GM19467 (cell line): ENCODE measurements around the gene ZNF417.
"Not testable (repeated sequence)": the region's sequence is repeated elsewhere in the genome, so short reads cannot be mapped to it uniquely, and the experiment has no call there.

Experiments
- ATAC-seq: cut with Tn5 transposase; IDR thresholded peaks from one replicate; pipeline ENCODE4 v1.9.1; 2021; ENCODE audit warnings: mild to moderate bottlenecking, moderate library complexity; ENCODE audit not compliant: unreplicated experiment

The ZNF417 gene

GRCh38 chr19:57888107-57888559 lies 28.3 kb downstream of the ZNF417 start:
- no peak for ATAC-seq

GRCh38 chr19:57887195-57887941 lies 29.0 kb downstream of the ZNF417 start:
- no peak for ATAC-seq

- ATAC-seq, result no peak
These were observed 30.3 kb downstream of the ZNF417 start for GRCh38 chr19:57886046-57886445.

GRCh38 chr19:57873883-57874799 lies 42.3 kb downstream of the ZNF417 start:
- ATAC-seq, result not testable (repeated sequence)

- no peak for ATAC-seq
These were observed 43.9 kb downstream of the ZNF417 start for GRCh38 chr19:57872450-57872849.

GRCh38 chr19:57870225-57870624 lies 46.2 kb downstream of the ZNF417 start:
- no peak for ATAC-seq

GRCh38 chr19:57869655-57870054 lies 46.7 kb downstream of the ZNF417 start:
- ATAC-seq, result not testable (repeated sequence)

GRCh38 chr19:57867868-57868492 lies 48.4 kb downstream of the ZNF417 start:
- no peak for ATAC-seq
